Neural progenitor cell (in vitro differentiated cells): ENCODE results near the gene ZNF444.
"Not testable (repeated sequence)": the region's sequence is repeated elsewhere in the genome, so short reads cannot be mapped to it uniquely, and the experiment has no call there.

Experiments
- CTCF ChIP-seq: fragments of 200-600 bp; sonication (generic); IDR thresholded peaks from 2 replicates; pipeline ENCODE4 v1.5.1; 2017; ENCODE audit warnings: antibody characterized with exemption, mild to moderate bottlenecking
- EZH2 ChIP-seq: fragments of 200-600 bp; sonication (generic); IDR thresholded peaks from 2 replicates; pipeline ENCODE4 v1.6.1; 2017; ENCODE audit warnings: antibody characterized with exemption, mild to moderate bottlenecking, moderate library complexity
- EZH2phosphoT487 ChIP-seq: fragments of 200-600 bp; sonication (generic); IDR thresholded peaks from 2 replicates; pipeline ENCODE4 v1.6.1; 2017; ENCODE audit warnings: antibody characterized with exemption

GRCh38 chr19:56176310-56176709 lies 35.2 kb downstream of the ZNF444 start:
- TF ChIP-seq CTCF, EZH2phosphoT487, EZH2: not testable (repeated sequence)
